Right cardiac atrium (tissue), 5 donors: ENCODE data around the gene RAPGEF4. TPM values are rescaled to one million over a fixed set of nuclear protein-coding genes. Genes with fewer than 3 reads are reported as not detected.

ENCODE experiments used
- ATAC-seq, 2 donors: fragments of 200-7000 bp; cut with Tn5 transposase; one replicate each; pipeline versions ENCODE4 v1.8.0 to v1.9.1; 2020; ENCODE audit warnings: moderate library complexity in 2 of 2, mild to moderate bottlenecking in 1 of 2
- DNase-seq, 3 donors: peaks; one replicate each; pipeline ENCODE4 v3.0.0-alpha.2; 2020
- H3K27ac ChIP-seq: one replicate; pipeline ENCODE4 v1.5.1; 2013; ENCODE audit warnings: mild to moderate bottlenecking, low read length, control low read depth, moderate library complexity
- H3K27me3 ChIP-seq: one replicate; pipeline ENCODE4 v1.6.1; 2013; ENCODE audit not compliant: control insufficient read depth, insufficient read depth
- H3K4me1 ChIP-seq: one replicate; pipeline ENCODE4 v1.6.1; 2013; ENCODE audit warnings: low read length; ENCODE audit not compliant: control insufficient read depth, insufficient read depth
- H3K4me3 ChIP-seq: one replicate; pipeline ENCODE4 v1.5.1; 2013; ENCODE audit warnings: low read length, control low read depth
- H3K9me3 ChIP-seq: one replicate; pipeline ENCODE4 v1.6.1; 2013; ENCODE audit warnings: low read length; ENCODE audit not compliant: control insufficient read depth
- WGBS: extraction: QIAGEN DNeasy Blood & Tissue Kit; methylation state at CpG from one replicate; pipeline ENCODE4 v1.1.7; 2013; 5-methylcytosine and 5-hydroxymethylcytosine counted together
- intact Hi-C, 4 donors: fragments of 100-400 bp; cut with DNase I; formaldehyde crosslinking; loops; one replicate each; pipeline versions ENCODE4 v1.11.0 to v1.14.0; 2022 to 2023
- polyA plus RNA-seq: library from polyadenylated mRNA; stranded (reverse); fragments of 200-250 nt; gene quantifications from one replicate; pipeline ENCODE4 v1.2.3, GENCODE V29; 2013
- total RNA-seq, 4 donors: library from RNA; stranded (reverse); fragmentation: NEBNext Ultra II Directional; extraction: Animal tissue kit (Norgen Biotek cat#: 25700); gene quantifications; one replicate each; pipeline ENCODE4 v1.2.1, GENCODE V29; 2021
- donor health status: healthy with polysubstance abuse.
- donor health status: DM: no; HTN: yes; CAD: no.
- donor health status: DM: no; HTN: no; CAD: no.
- donor health status: DM: no; HTN: yes; CAD: no; lungs with severe emphysema.
- donor health status: DM: yes; HTN: yes; CAD: no.

The RAPGEF4 gene
- total and polyA plus RNA-seq, 5 donors = 5.9 to 11.3 (median 8.8) TPM

DNA sequence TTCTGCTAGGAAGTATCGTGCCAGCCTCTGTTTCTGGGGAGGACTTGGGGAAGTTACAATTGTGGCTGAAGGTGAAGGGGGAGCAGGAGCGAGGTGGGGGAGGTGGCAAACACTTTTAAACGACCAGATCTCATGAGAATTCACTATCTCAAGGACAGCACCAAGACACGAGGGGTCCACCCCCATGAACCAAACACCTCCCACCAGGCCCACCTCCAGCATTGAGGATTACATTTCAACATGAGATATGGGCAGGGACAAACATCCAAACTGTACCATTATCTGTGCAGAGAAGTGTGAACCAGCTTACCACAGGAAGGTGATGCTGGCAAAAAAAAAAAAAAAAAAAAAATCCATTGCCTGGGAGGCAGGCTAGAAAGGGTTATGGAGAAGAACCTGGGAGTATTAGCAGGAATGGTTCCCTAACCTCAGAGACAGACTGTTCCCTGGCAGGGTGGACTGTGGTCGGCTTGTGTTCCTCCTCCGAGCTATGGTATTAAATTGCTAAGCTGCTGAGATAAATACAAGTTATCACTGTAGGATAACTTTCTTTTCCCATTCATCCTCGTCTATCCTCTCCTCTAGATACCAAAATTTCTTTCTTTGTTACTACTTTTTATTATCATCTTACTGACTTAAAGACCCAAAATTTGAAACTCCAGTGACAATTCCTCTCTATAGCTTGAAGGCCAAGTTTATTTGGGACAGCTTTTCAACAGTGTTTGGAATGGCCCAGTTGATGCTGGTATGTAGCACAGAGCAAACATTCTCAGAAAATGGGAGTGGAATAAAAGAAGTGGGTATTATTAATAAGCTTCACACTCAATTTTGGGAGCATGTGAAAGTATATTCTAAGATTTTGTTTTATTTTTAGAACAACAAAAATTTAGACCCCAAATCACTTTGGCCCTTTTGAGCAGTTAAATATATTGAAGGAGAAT is 266.3 kb downstream of the RAPGEF4 start:
- ATAC-seq = no peak

DNA sequence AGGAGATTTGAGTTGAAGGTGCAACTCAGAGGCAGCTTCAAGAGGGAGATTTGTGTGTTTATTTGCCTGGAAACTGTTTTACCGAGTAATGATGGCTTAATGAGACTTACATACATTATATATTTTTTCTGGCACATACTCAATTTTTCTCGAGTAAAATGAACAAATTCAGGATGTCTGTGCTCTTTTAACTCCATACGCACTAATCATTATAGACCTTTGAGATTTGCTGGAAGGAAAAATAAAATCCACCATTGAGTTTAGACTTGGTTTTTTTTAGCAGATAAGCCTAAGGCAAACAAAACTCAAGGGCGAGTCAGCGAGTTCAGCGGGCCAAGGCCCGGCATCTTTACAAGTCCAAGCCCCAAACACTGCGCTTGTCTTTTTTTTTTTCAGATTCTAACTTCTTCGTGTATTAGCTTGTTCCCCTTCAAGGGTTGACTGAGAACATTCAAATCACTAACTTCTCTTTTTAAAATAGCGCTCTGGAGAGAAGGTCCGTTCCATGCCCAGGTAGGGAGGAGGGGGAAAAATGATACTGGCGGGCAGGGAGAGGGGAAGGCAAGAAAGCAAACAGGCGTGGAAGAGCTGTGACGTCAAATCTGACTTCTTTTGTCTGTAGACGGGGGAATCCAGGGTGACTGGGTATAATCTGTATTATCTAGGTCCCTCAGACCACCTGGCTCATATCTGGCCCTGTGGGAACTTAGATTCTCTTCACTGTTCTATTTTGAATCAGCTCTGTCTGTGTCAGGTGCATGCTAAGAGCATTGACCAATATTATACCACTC is 267.3 kb downstream of the RAPGEF4 start:
- Histone ChIP-seq H3K27me3 (no peaks in the 10 kb centered on the region), H3K4me1 (peaks cover 2% of the 10 kb centered on the region), H3K9me3 (no peaks in the 10 kb centered on the region), H3K27ac (no peak overlapping the region), H3K4me3 (no peak overlapping the region)
- DNase-seq (no peak), ATAC-seq (no peak)
- 67% methylated on average over 15 of the region's 15 CpGs for WGBS
- intact Hi-C loops = no loop called here

More for the DNA sequence above, 266.3 kb downstream of the RAPGEF4 start:
- Histone ChIP-seq H3K4me1 (peaks cover 2% of the 10 kb centered on the region), H3K27ac (no peak overlapping the region), H3K4me3 (no peak overlapping the region), H3K27me3 (no peaks in the 10 kb centered on the region), H3K9me3 (no peaks in the 10 kb centered on the region)
- no peak for DNase-seq
- intact Hi-C loops = no loop called here
- WGBS = 57% methylated on average over 7 of the region's 7 CpGs

DNA sequence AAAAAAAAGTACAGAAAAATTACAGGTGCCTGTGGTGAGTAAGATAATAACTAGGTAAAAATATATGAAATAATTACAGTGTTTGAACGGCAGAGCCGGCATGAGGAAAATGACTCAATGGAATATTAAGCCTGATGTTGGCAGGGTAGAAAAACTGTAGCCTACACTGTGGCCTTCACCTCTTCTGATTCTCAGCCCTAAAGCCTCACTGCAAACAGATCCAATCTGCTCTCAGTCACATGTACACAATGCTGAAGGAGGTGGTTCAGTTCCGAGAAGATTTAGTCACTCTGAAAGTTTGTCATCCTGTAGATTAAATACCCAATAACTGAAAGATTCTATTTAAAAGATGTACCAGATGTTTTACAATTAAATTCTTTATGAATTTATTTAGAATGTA is 273.1 kb downstream of the RAPGEF4 start:
- no peaks in the 10 kb centered on the region for H3K27me3 ChIP-seq
- no peak overlapping the region for H3K4me3 ChIP-seq
- H3K9me3 ChIP-seq = no peaks in the 10 kb centered on the region
- DNase-seq (no peak), ATAC-seq (no peak)
- intact Hi-C loops = no loop called here
- H3K4me1 ChIP-seq = no peaks in the 10 kb centered on the region
- 95% methylated on average over 3 of the region's 3 CpGs for WGBS
- H3K27ac ChIP-seq = no peak overlapping the region

DNA sequence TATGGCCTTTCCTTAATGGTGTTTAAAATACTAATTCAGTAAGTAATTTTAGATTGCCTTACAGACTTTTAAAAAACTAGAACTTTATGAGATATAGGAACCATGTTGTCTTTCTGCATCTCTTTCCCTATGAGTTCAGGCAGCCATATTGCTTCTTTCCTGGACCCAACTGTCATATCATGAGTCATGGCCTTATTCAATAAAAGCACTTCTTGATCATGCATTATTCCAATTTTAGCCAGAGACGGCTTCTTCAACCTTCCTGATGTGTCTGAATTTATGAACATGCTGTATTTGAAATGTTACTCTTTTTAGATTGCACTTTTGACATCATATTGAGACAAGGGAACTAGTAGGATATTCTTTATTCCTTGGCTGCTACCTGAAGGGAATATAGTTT is 274.6 kb downstream of the RAPGEF4 start:
- Histone ChIP-seq H3K9me3 (no peaks in the 10 kb centered on the region), H3K27ac (no peak overlapping the region), H3K27me3 (no peaks in the 10 kb centered on the region), H3K4me1 (no peaks in the 10 kb centered on the region), H3K4me3 (no peak overlapping the region)
- 79% methylated on average over 1 of the region's 1 CpG for WGBS
- ATAC-seq (no peak), DNase-seq (no peak)
- intact Hi-C loops = no loop called here

DNA sequence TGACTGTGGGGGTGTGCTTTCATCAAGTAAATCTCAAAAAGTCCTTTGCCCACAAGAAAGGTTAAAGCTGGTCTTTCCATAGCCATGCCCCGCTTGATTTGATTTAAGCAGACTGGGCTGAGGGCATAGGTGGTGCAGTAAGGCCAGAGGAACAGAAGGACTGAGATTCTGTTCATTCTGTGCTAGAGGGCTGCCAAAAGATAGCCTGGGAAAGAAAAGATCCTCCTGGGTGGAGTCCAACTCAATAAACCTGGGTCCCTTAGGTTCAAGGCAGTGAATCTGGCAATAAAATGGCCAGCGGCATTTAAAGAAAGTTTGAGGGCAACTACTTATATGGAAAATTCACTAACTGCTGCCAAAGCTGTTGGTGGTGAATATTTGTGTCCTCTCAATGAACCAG is 280.8 kb downstream of the RAPGEF4 start:
- intact Hi-C loops = no loop called here
- no peak for ATAC-seq
- no peaks in the 10 kb centered on the region for H3K27me3 ChIP-seq
- DNase-seq = no peak
- no peaks in the 10 kb centered on the region for H3K9me3 ChIP-seq
- WGBS = 88% methylated on average over 2 of the region's 2 CpGs
- H3K27ac ChIP-seq = no peak overlapping the region
- no peak overlapping the region for H3K4me3 ChIP-seq
- peaks cover 4% of the 10 kb centered on the region for H3K4me1 ChIP-seq

DNA sequence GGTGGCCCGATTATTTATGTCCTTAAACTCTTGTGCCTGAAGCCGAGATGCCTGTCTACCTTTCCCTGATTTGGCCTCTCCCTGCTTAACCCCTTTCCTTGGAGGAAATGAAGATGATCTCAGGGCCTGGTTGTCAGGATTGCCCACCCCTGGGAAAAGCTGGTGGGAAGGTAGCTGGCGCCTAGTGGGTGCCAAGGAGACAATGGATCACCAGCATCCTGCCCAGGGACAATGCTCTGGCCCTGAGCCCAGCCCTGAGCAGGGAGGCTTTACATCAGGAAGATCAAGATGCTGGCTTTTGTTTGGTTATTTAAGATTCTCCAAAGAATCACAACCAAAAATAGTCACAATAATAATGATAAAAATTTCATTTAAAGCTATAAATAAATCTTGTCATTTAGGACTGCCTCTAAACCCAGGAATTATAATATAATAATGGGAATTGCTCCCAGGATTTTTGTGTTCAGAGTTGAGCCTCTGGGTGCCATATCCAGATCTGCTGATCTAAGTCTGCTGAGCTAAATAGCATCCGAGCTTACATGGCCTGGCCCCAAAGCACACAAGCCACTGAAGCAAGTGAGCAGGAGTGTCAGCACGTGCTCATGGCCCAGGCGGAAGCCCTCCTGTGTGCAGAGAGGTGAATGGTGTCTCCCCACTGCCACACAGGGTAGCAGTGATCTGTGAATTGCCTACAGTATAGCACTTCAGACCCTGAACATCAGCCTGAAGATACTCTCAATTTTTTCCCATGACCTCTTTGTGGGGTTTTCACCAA is 282.2 kb downstream of the RAPGEF4 start:
- H3K27me3 ChIP-seq = no peaks in the 10 kb centered on the region
- no peak overlapping the region for H3K4me3 ChIP-seq
- ATAC-seq = peak in 1 of 2 donors; percentile 32
- H3K27ac ChIP-seq = no peak overlapping the region
- intact Hi-C loops = no loop called here
- peak in 1 of 3 donors; percentile 48 for DNase-seq
- H3K4me1 ChIP-seq = peaks cover 4% of the 10 kb centered on the region
- WGBS = 70% methylated on average over 6 of the region's 6 CpGs
- no peaks in the 10 kb centered on the region for H3K9me3 ChIP-seq

DNA sequence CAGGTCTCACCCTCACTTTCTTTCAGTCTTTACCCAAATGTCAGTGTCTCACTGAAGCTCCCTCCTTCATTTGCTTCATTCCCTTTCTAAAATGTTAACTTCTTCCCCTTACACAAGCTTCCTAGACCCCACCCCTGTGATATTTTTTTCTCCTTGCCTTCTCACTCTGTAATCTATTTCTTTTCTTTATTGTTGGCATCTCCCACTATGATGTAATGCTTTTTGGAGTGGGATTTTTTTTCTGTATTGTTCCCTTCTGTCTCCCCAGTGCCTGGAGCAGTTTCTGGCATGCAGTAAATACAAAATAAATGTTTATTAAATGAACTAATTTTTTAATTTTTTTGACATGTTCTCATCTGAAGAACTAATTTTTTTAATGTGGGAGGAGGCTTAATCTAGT is 284.1 kb downstream of the RAPGEF4 start:
- no peak overlapping the region for H3K4me3 ChIP-seq
- no peaks in the 10 kb centered on the region for H3K27me3 ChIP-seq
- no peak overlapping the region for H3K27ac ChIP-seq
- H3K4me1 ChIP-seq = peaks cover 4% of the 10 kb centered on the region
- H3K9me3 ChIP-seq = no peaks in the 10 kb centered on the region
- peak in 1 of 3 donors; percentile 16 for DNase-seq
- intact Hi-C loops = no loop called here
- ATAC-seq = no peak

DNA sequence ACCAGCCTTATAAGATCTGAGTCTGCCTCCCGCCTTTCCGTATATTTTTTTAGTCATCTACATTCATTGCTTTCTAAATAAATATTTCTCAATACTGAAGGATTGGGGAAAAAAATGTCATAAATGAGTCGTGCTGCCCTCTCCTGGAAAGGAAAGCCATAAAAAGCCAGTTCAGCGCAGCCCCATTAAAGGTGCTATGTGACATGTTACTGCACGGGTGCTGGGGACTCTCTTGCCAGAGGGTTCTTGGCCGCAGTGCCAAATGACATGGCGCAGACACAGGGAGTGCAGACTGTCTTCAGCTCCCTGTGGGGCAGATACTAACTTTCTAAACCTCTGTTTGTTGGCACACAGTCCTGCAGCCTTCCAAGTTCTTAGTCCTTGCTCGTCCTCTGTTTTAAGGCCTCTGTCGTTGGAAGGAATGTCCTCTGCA is 286.3 kb downstream of the RAPGEF4 start:
- Histone ChIP-seq H3K27ac (peak overlapping the region; percentile 69), H3K4me1 (no peaks in the 10 kb centered on the region), H3K4me3 (no peak overlapping the region), H3K27me3 (no peaks in the 10 kb centered on the region), H3K9me3 (no peaks in the 10 kb centered on the region)
- ATAC-seq (peak; percentile 69 to 77), DNase-seq (peak; percentile 30 to 66 (median 63))
- 64% methylated on average over 9 of the region's 9 CpGs for WGBS
- intact Hi-C loops = no loop called here

DNA sequence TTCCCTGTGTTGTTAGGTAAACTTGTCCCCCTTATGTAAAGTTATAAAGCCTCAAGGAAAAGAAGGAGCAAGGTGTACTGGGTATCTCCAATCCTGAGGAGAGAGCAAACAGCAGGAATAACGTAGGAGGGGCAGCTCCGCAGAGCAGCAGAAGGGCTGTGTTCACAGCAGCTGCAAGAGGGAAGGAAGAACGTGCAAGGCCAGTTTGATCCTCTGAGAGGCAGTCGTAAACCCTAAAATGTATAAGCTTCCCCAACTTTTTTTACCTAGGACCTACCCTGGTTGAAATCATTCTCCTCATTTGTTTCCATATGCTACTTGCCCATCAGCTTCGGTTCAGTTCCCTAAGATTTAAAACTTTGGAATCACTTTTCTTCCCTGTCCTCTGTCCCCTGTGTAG is 288.1 kb downstream of the RAPGEF4 start:
- Histone ChIP-seq H3K27me3 (no peaks in the 10 kb centered on the region), H3K27ac (no peak overlapping the region), H3K4me3 (no peak overlapping the region), H3K4me1 (no peaks in the 10 kb centered on the region), H3K9me3 (no peaks in the 10 kb centered on the region)
- ATAC-seq (no peak), DNase-seq (no peak)
- WGBS = 88% methylated on average over 5 of the region's 5 CpGs
- intact Hi-C loops = no loop called here

DNA sequence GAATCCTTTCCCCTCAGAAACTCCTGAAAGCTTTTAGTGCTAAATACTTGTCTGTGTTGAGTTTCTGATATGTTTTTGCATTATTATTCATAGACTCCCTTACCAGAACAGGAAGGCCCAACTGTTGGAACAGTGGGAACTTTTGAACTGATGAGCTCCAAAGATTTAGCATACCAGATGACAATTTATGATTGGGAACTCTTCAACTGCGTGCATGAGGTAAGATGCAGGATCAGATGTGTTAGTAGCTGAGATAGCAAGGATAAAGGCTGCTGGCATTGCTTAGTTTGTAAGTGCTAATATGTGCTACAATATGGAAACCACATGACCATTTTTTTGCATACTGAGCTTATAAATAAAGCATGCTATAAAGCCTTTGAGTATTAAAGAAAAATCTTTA is 290.8 kb downstream of the RAPGEF4 start:
- WGBS = 71% methylated on average over 1 of the region's 1 CpG
- Histone ChIP-seq H3K9me3 (no peaks in the 10 kb centered on the region), H3K4me1 (peaks cover 4% of the 10 kb centered on the region), H3K27me3 (no peaks in the 10 kb centered on the region), H3K27ac (no peak overlapping the region), H3K4me3 (no peak overlapping the region)
- no peak for DNase-seq
- ATAC-seq = no peak
- intact Hi-C loops = loop anchor here (2.0 to 5.0 kb wide), 5 partner anchors 51 to 186 kb away; partner anchors contain the start of gene MAP3K20 (in 1 of the 4)
